ENCODE results near the gene FAM181B. TPM values are rescaled to one million over a fixed set of nuclear protein-coding genes. Genes with fewer than 3 reads are reported as not detected.

FAM181B gene
- polyA plus RNA-seq, 1 experiment, result not detected

DNA sequence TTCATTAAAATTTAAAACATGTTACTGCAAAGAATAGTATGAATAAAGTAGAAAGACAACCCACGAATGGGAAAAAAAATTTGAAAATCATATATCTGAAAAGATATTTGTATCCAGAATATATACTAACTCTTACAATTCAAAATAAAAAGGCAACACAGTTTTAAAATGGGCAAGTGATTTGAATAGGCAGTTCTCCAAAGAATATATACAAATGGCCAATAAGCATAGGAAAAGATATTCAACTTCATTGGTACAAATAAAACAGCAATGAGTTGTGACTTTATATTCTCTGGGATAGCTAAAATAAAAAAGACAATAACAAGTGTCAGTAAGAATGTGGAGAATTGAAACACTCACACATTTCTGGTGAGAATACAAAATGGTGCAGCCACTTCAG lies 41.6 kb upstream of the FAM181B start:
- Histone ChIP-seq H3K27me3 (ENCODE audit: control insufficient read depth, insufficient read depth, low read length) (peaks cover 2% of the 10 kb centered on the region; the same call in 1 of the 2 replicates), H3K36me3 (ENCODE audit: control insufficient read depth, insufficient read depth, low read length) (no peaks in the 10 kb centered on the region), H3K4me3 (ENCODE audit: low read depth, low read length) (no peak overlapping the region)
- DNase-seq (ENCODE audit: low read depth), result no peak
- ChIA-PET POLR2A (no interaction called here), CTCF (interaction anchor here (1.0 to 2.9 kb wide), 19 partner anchors 8 to 1044 kb away, joined by 3 to 19 read pairs (median 6); partner anchors contain the start of genes DDIAS and PRCP)
- TF ChIP-seq, protein P1, sequence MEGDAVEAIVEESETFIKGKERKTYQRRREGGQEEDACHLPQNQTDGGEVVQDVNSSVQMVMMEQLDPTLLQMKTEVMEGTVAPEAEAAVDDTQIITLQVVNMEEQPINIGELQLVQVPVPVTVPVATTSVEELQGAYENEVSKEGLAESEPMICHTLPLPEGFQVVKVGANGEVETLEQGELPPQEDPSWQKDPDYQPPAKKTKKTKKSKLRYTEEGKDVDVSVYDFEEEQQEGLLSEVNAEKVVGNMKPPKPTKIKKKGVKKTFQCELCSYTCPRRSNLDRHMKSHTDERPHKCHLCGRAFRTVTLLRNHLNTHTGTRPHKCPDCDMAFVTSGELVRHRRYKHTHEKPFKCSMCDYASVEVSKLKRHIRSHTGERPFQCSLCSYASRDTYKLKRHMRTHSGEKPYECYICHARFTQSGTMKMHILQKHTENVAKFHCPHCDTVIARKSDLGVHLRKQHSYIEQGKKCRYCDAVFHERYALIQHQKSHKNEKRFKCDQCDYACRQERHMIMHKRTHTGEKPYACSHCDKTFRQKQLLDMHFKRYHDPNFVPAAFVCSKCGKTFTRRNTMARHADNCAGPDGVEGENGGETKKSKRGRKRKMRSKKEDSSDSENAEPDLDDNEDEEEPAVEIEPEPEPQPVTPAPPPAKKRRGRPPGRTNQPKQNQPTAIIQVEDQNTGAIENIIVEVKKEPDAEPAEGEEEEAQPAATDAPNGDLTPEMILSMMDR (IDR thresholded peaks at IDR 0.05; ENCODE audit: insufficient read depth, low read depth, low read length), result no peak

DNA sequence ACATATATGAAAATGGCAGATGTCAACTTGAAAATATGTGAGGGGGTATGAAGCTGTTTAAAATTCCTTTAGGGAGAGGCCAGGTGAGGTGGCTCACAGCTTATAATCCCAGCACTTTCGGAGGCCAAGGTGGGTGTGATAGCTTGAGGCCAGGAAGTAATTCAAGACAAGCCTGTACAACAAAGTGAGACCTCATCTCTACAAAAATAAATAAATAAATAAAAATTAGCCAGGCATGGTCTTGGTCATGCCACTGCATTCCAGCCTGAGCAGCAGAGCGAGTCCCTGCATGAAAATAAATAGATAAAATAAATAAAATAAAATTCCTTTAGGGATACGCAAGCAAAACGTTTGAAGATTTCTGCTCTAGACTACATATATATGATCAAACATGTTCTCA lies 38.1 kb upstream of the FAM181B start:
- TF ChIP-seq, protein P1 (IDR thresholded peaks at IDR 0.05; ENCODE audit: insufficient read depth, low read depth, low read length), result no peak

DNA sequence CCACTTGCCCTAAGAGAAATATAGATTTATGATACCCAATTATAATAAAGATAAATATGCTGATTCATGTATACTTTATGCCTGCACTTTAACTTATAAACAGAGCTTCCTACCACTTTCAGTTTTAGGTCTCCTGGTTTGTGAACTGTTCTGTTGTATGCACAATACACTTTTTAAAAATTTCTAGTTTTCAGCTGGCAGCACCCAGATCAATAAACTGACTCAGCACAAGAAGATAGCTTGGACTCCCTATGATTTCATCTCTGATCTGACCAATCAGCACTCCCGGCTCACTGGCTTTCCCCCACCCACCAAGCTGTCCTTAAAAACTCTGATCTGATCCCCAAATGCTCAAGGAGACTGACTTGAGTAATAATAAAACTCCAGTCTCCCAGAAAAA lies 33.5 kb upstream of the FAM181B start:
- H3K36me3 ChIP-seq (ENCODE audit: control insufficient read depth, insufficient read depth, low read length), result no peaks in the 10 kb centered on the region
- ChIA-PET CTCF (interaction anchor here (0.5 to 1.2 kb wide), 4 partner anchors 9 to 1084 kb away, joined by 3 to 7 read pairs (median 4); no protein-coding TSS in a partner anchor), POLR2A (no interaction called here)
- H3K27me3 ChIP-seq (ENCODE audit: control insufficient read depth, insufficient read depth, low read length), result no peaks in the 10 kb centered on the region; the same call in 1 of the 2 replicates
- TF ChIP-seq, protein P1 (IDR thresholded peaks at IDR 0.05; ENCODE audit: insufficient read depth, low read depth, low read length), result no peak
- DNase-seq (ENCODE audit: low read depth), result no peak
- no peak overlapping the region for H3K4me3 ChIP-seq (ENCODE audit: low read depth, low read length)

More for the DNA sequence above, 38.1 kb upstream of the FAM181B start:
- DNase-seq (ENCODE audit: low read depth), result no peak
- H3K27me3 ChIP-seq (ENCODE audit: control insufficient read depth, insufficient read depth, low read length), result peaks cover 2% of the 10 kb centered on the region
- H3K36me3 ChIP-seq (ENCODE audit: control insufficient read depth, insufficient read depth, low read length), result no peaks in the 10 kb centered on the region
- no peak overlapping the region for H3K4me3 ChIP-seq (ENCODE audit: low read depth, low read length)
- ChIA-PET POLR2A (no interaction called here), CTCF (interaction anchor here (0.5 to 1.1 kb wide), 2 partner anchors 96 to 159 kb away, joined by 3 read pairs; no protein-coding TSS in a partner anchor)

DNA sequence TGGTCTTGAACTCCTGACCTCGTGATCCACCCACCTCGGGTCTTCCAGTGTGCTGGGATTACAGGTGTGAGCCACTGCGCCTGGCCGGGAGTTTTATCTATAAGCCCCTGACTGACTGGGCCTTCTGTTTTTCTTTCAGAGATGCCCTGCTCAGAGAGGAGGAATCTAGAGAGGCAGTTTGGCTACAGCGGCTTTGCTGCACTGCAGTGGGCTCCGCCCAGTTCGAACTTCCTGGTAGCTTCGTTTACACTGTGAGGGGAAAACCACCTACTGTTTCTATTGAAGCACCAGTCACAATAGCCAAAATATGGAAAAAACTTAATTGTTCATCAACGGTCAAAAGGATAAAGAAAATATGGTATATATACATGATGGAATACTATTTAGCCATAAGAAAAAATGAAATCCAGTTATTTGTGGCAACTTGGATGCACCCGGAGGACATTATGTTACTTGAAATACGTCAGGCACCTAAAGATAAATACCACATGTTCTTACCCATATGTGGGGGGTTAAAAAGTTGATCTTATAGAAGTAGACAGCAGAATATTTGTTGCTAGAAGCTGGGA lies 31.9 kb upstream of the FAM181B start:
- CTCF ChIA-PET, result interaction anchor here (1.5 kb wide), 1 partner anchor 10 kb away, joined by 3 read pairs; no protein-coding TSS in a partner anchor
- no peaks in the 10 kb centered on the region; the same call in 1 of the 2 replicates for H3K27me3 ChIP-seq (ENCODE audit: control insufficient read depth, insufficient read depth, low read length)
- no peaks in the 10 kb centered on the region for H3K36me3 ChIP-seq (ENCODE audit: control insufficient read depth, insufficient read depth, low read length)
- H3K4me3 ChIP-seq (ENCODE audit: low read depth, low read length), result no peak overlapping the region
- no peak for DNase-seq (ENCODE audit: low read depth)
- TF ChIP-seq, protein P1 (IDR thresholded peaks at IDR 0.05; ENCODE audit: insufficient read depth, low read depth, low read length), result no peak
- POLR2A ChIA-PET, result no interaction called here

DNA sequence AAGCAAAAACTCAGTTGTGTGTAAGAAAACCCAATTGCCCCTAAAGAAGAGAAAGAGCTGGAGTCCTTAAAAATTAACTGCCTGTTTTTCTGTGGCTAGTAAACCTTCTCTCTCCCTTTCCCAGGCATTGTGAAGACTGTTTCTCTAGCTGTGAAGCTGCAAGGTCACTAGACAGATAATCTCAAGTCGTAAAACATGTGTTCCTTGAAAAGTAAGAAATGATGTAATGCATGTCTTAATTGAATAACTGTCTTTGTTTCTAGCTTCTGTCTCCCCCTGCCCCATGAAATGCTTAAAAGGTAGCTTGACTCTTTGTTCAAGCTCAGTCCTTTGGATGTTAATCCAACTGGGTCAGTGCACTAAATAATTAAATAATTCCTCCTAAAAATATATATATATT lies 29.5 kb upstream of the FAM181B start:
- TF ChIP-seq, protein P1 (IDR thresholded peaks at IDR 0.05; ENCODE audit: insufficient read depth, low read depth, low read length), result no peak
- Histone ChIP-seq H3K4me3 (ENCODE audit: low read depth, low read length) (no peak overlapping the region), H3K27me3 (ENCODE audit: control insufficient read depth, insufficient read depth, low read length) (no peaks in the 10 kb centered on the region), H3K36me3 (ENCODE audit: control insufficient read depth, insufficient read depth, low read length) (no peaks in the 10 kb centered on the region)
- ChIA-PET CTCF (interaction anchor here (0.6 to 1.5 kb wide), 5 partner anchors 12 to 104 kb away, joined by 3 to 4 read pairs (median 4); no protein-coding TSS in a partner anchor), POLR2A (no interaction called here)
- DNase-seq (ENCODE audit: low read depth), result no peak
